SK-N-SH treated with all-trans-retinoic acid at 6 μM for 48 hours (cell line): ENCODE data around the gene STRA6.

Experiments used
- CREB5 ChIP-seq: fragments of 250-450 bp; sonication (Bioruptor Pico); IDR thresholded peaks from 2 replicates; pipeline ENCODE4 v1.5.1; 2020; ENCODE audit warnings: low read depth, mild to moderate bottlenecking, moderate library complexity
- GLIS3 ChIP-seq: fragments of 250-450 bp; sonication (Bioruptor Pico); IDR thresholded peaks from 2 replicates; pipeline ENCODE4 v1.5.0; 2020; ENCODE audit warnings: mild to moderate bottlenecking, moderate library complexity
- OSR1 ChIP-seq: fragments of 250-450 bp; sonication (Bioruptor Pico); IDR thresholded peaks from 2 replicates; pipeline ENCODE4 v1.8.0; 2022; ENCODE audit warnings: moderate library complexity, mild to moderate bottlenecking, inconsistent platforms
- PATZ1 ChIP-seq: fragments of 250-450 bp; sonication (Bioruptor Pico); IDR thresholded peaks from 2 replicates; pipeline ENCODE4 v1.8.0; 2020; ENCODE audit warnings: mild to moderate bottlenecking, moderate library complexity, borderline replicate concordance
- RARB ChIP-seq: fragments of 250-450 bp; sonication (Bioruptor Pico); IDR thresholded peaks from 2 replicates; pipeline ENCODE4 v1.8.0; 2021; ENCODE audit warnings: mild to moderate bottlenecking, moderate library complexity
- ZC3H10 ChIP-seq: fragments of 250-450 bp; sonication (Bioruptor Pico); IDR thresholded peaks from 2 replicates; pipeline ENCODE4 v1.5.1; 2021; ENCODE audit warnings: mild to moderate bottlenecking, moderate library complexity
- ZFP3 ChIP-seq: fragments of 250-450 bp; sonication (Bioruptor Pico); IDR thresholded peaks from 2 replicates; pipeline ENCODE4 v1.5.0; 2020; ENCODE audit warnings: mild to moderate bottlenecking, moderate library complexity
- ZNF8 ChIP-seq: fragments of 450-650 bp; formaldehyde crosslinking; IDR thresholded peaks from 2 replicates; pipeline ENCODE4 v1.5.0; 2020; ENCODE audit warnings: mild to moderate bottlenecking, moderate library complexity

GRCh38 chr15:74170071-74170844 is 32.3 kb downstream of the STRA6 start:
- no peak for TF ChIP-seq CREB5 (CRISPR knock-in tag)
- TF ChIP-seq ZFP3 (CRISPR knock-in tag), result no peak
- TF ChIP-seq ZC3H10 (CRISPR knock-in tag), result no peak
- TF ChIP-seq GLIS3 (CRISPR knock-in tag), result no peak
- TF ChIP-seq OSR1 (CRISPR knock-in tag), result no peak
- no peak for TF ChIP-seq RARB (CRISPR knock-in tag)
- TF ChIP-seq ZNF8 (CRISPR knock-in tag), result no peak
- no peak for TF ChIP-seq PATZ1
